Superior temporal gyrus (tissue), 1 donor: ENCODE results near the gene B4GALT7.
A peak's percentile ranks its signal among the peaks of the same experiment; 100 is the strongest.
"Not testable (repeated sequence)": the region's sequence is repeated elsewhere in the genome, so short reads cannot be mapped to it uniquely, and the experiment has no call there.

Source experiments
- DNase-seq: peaks from one replicate; pipeline ENCODE4 v3.0.0-alpha.2; 2016; ENCODE audit errors: extremely low spot score

Gene B4GALT7

GRCh38 chr5:177599731-177600507, at the start of gene B4GALT7:
B4GALT7 (plus strand) TSS chr5:177600132; CDS start chr5:177600211, 79 bp downstream.
- peak; percentile 78 for DNase-seq

DNA sequence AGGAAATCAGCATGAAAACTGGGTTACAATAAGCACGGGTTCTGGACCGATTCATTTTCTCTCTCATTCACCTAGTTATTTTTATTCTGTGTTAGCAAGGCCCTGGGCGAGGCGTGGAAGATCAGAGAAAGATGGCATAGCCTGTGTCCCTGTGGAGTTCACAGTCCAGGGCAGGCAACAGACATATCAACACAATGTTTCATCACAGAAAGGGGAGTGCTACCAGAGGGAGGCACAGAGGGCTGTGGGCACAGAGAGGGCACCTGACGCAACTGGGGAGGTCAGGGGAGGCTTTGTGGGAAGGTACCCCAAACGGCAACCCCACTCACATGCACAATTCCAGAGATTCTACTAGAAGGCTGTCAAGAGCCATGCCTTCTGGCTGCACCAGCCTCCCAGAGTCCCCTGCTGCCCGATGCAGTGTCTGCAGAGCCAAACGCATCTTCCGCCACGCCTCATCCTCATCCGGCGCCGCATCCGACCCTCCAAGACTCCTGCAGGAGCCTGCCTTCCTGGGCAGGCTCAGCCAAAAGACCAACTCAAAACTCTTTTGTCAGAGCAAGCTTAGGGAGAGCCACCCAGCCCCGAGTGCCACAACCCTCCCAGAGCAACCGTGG, 47.0 kb upstream of the B4GALT7 start:
- DNase-seq = no peak

DNA sequence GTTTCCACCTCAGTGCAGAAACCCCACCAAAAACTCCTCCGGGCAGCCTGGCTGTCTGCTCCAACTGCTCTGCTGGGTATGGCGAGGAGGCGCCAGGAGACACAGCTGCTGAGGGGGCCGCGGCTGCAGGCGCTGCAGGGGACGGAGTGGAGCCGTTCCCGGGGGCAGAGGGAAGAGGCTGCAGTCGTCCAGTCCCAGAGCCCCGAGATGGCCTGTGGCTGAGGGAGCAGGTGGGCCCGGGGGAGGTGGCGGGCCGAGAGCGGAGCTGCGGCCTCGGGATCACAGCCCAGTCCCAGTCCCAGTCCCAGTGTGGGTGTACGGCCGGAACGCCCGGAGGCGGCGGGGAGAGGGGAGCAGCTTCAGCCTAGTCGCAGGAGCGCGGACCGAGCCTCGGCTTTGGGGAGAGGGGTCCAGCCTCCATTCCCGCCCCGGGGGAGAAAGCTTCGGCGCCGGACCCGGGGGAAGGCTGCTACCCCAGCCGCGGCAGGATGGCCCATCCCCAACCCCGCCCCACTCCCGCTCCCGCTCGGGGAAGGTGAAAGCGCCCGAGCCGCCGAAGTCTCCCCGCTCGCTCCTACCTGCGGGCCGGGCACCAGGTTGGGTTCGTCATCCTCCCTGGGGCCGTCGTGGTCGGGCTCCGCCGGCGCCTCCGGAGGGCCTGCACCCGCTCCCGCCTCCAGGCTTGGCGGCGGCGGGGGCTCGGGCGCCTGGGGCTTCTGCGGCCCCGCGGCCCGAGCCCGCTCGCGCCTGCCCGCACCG, 46.1 kb upstream of the B4GALT7 start:
- DNase-seq = no peak

DNA sequence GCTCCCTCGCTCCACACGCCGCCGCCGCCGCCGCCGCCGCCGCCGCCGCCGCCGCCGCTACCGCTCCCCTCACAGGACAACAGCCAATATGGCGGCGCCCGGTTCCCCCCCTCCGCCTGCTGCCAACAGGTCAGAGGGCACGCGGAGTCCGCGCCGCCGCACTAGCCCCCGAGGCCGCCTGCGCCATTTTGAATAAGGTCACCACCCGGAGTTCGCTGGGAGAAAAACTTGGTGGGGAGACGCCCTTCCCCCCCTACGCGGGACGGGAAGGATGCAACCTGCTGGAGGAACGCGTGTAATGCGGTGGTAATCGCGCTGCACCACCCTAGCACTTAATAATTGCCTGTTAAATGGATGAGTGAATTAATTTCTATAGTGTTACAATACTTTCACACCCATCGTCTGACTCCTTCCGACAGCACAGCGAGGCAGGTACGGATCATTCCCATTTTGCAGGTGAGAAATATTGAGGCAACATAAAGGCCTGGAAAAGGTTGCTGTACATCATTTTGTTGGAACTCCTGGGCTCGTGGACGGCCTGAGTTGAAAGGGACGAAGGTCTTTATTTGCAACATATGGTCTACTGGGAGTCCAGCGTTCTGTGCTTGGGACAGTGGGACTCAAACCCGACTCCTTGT, 45.3 kb upstream of the B4GALT7 start, which contains the start of gene FAM193B:
FAM193B (minus strand) TSS at position 90 of the 638 bp plus-strand sequence. CDS start 105 bp downstream, outside the sequence.
- peak; percentile 92 for DNase-seq

DNA sequence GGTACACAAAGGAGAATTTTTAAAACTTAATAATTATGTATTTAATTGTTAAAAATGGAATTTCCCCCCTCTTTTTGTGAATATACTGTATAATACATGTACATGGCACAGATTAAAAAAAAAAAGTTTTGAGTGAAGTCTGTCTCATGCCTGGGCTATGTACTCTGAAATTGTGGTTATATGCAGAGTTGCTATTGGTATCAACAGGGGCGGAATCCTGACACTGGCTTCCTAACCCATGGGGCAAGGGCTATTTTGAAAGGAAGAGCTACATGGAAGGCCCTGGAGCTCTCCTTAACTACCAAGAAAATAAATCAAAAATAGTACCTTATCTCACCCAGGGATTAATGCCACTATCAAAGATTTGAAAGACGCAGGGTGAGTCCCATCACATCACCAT, 44.7 kb upstream of the B4GALT7 start:
- DNase-seq = no peak

- no peak for DNase-seq
These were observed 44.3 kb upstream of the B4GALT7 start for GRCh38 chr5:177555665-177556064.

- DNase-seq = no peak
These were observed 42.8 kb upstream of the B4GALT7 start for GRCh38 chr5:177557041-177557647.

- no peak for DNase-seq
These were observed 42.1 kb upstream of the B4GALT7 start for GRCh38 chr5:177557796-177558195.

- not testable (repeated sequence) for DNase-seq
These were observed 40.4 kb upstream of the B4GALT7 start for GRCh38 chr5:177559446-177559941.

DNA sequence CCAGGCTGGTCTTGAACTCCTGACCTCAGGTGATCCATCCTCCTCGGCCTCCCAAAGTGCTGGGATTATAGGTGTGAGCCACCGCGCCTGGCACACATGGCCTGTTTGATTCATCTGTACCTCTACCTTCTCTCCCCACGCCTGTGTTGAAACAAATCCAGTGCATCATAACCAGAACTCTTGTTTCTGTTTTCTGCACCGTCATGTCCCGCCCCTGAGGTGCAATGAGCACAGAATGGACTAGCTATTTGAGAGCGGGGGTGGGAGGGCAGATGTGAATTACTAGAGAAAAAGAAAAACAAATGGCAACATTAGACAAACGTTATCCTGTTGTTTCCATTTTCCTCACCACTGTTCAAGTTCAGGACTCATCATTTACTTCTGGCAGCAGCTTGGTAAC, 34.9 kb upstream of the B4GALT7 start:
- DNase-seq = no peak

- DNase-seq = no peak
These were observed 31.6 kb upstream of the B4GALT7 start for GRCh38 chr5:177568326-177568725.

GRCh38 chr5:177569894-177570293, 30.0 kb upstream of the B4GALT7 start:
- DNase-seq = no peak

- no peak for DNase-seq
These were observed 24.4 kb upstream of the B4GALT7 start for GRCh38 chr5:177575488-177575887.

- no peak for DNase-seq
These were observed 23.8 kb upstream of the B4GALT7 start for GRCh38 chr5:177576169-177576568.

DNA sequence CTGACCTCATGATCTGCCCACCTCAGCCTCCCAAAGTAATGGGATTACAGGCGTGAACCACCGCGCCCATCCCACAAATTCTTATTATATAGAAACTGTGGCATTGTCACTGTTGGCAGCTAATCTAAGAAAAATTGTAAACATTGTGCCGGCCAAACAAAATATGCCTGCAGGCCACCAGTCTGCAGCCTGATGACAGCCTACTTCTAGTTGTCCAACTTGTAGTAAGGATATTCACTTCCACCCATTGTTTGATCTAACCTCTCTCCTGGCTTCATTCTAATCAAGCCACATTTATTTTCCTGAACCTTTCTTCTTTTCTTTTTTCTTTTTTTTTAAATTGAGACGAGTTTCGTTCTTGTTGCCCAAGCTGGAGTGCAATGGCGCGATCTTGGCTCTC, 21.6 kb upstream of the B4GALT7 start:
- no peak for DNase-seq

DNA sequence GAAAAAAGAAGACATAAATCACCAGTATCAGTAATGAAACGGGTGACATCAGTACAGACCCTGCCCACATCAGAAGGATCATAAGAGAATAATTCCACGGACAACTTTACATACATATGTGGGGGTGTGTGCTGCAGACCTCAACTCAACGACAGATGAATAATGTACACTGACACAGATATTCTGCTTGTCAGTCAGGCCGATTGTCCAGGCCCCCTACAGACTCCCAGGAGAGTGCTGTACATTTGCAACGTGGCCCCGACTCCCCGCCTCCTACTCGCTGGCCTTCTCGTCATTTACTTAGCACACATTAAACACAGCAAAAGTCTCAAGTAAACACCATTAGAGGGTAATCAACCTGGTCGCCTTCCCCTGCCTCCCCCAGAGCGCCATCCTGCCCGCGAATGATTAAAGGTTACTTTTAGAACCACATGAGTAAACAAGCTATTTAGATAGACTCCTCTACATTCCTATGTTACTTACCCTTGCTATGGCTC, 11.5 kb upstream of the B4GALT7 start:
- DNase-seq = no peak

GRCh38 chr5:177590406-177590805, 9.5 kb upstream of the B4GALT7 start:
- DNase-seq = no peak

GRCh38 chr5:177591690-177592009, 8.3 kb upstream of the B4GALT7 start:
- no peak for DNase-seq

DNA sequence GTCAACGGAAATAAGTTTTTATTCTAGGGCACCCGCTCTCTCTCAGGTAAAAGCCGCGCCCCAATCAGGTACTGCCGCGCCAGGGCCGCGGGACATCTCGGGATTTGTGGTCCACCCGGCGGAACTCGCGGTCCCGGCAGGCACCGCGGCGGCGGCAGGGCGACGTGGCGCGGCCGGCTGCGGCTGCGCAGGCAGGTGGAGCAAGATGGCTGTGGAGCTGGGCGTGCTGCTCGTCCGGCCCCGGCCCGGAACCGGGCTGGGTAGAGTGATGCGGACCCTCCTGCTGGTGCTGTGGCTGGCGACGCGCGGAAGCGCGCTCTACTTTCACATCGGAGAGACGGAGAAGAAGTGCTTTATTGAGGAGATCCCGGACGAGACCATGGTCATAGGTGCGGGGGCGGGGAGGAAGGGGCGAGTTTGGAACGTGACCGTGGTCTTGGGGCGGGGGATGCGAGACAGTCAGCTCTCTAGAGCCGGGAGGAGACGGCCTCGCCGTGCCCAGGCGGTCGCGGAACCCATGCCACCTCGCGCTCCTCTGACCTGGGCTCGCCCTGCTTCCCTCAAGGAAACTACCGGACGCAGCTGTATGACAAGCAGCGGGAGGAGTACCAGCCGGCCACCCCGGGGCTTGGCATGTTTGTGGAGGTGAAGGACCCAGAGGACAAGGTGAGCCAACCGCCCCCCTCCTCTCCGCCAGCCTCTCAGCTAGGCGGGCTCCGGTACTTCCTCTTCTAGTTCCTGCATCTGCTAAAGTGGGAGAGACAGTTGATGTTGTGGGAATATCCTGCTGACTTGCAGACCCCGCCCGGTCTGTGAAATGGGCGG, 7.7 kb upstream of the B4GALT7 start, which contains the start of gene TMED9:
TMED9 (plus strand) TSS at position 194 of the 825 bp plus-strand sequence; CDS start at position 206, 12 bp downstream.
- peak; percentile 85 for DNase-seq

GRCh38 chr5:177592905-177593304, 7.0 kb upstream of the B4GALT7 start:
- DNase-seq = no peak
